A204.1 (cell line): Measurements from ENCODE around the gene CTAGE4.
"Not testable (repeated sequence)": the region's sequence is repeated elsewhere in the genome, so short reads cannot be mapped to it uniquely, and the experiment has no call there.

Experiments used
- FAIRE-seq: peaks from 2 replicates; lab custom pipeline; 2012; peaks lifted over from hg19 to GRCh38; lab: Jason Lieb, UNC

The CTAGE4 gene

GRCh38 chr7:144205306-144205705 is 22.0 kb downstream of the CTAGE4 start:
- not testable (repeated sequence) for FAIRE-seq

- not testable (repeated sequence) for FAIRE-seq
Measured at GRCh38 chr7:144217200-144217599, 33.9 kb downstream of the CTAGE4 start.

- FAIRE-seq: not testable (repeated sequence)
Measured at GRCh38 chr7:144218581-144218980, 35.3 kb downstream of the CTAGE4 start.

GRCh38 chr7:144219149-144219548 is 35.9 kb downstream of the CTAGE4 start:
- FAIRE-seq: peak; percentile 30

- not testable (repeated sequence) for FAIRE-seq
Measured at GRCh38 chr7:144220531-144220930, 37.3 kb downstream of the CTAGE4 start.

- FAIRE-seq: not testable (repeated sequence)
Measured at GRCh38 chr7:144223675-144224074, 40.4 kb downstream of the CTAGE4 start.

GRCh38 chr7:144226866-144227265 is 43.6 kb downstream of the CTAGE4 start:
- FAIRE-seq: not testable (repeated sequence)

- not testable (repeated sequence) for FAIRE-seq
Measured at GRCh38 chr7:144228810-144229209, 45.5 kb downstream of the CTAGE4 start.

- FAIRE-seq: not testable (repeated sequence)
Measured at GRCh38 chr7:144231027-144231426, 47.8 kb downstream of the CTAGE4 start.

- FAIRE-seq: not testable (repeated sequence)
Measured at GRCh38 chr7:144233039-144233438, 49.8 kb downstream of the CTAGE4 start.
